ENCODE measurements around the gene FAM98C.

- TF ChIP-seq, protein P1, sequence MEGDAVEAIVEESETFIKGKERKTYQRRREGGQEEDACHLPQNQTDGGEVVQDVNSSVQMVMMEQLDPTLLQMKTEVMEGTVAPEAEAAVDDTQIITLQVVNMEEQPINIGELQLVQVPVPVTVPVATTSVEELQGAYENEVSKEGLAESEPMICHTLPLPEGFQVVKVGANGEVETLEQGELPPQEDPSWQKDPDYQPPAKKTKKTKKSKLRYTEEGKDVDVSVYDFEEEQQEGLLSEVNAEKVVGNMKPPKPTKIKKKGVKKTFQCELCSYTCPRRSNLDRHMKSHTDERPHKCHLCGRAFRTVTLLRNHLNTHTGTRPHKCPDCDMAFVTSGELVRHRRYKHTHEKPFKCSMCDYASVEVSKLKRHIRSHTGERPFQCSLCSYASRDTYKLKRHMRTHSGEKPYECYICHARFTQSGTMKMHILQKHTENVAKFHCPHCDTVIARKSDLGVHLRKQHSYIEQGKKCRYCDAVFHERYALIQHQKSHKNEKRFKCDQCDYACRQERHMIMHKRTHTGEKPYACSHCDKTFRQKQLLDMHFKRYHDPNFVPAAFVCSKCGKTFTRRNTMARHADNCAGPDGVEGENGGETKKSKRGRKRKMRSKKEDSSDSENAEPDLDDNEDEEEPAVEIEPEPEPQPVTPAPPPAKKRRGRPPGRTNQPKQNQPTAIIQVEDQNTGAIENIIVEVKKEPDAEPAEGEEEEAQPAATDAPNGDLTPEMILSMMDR (IDR thresholded peaks at IDR 0.05; ENCODE audit: low read depth, low read length), result no peak
- no peak for TF ChIP-seq EZH2phosphoT487 (IDR thresholded peaks at IDR 0.05; ENCODE audit: low read depth)
Observed at GRCh38 chr19:38362076-38362945, 40.6 kb upstream of the FAM98C start.

Data from OCI-LY3 (cell line).